Measurements from ENCODE around the gene PIP5K1B.

DNA sequence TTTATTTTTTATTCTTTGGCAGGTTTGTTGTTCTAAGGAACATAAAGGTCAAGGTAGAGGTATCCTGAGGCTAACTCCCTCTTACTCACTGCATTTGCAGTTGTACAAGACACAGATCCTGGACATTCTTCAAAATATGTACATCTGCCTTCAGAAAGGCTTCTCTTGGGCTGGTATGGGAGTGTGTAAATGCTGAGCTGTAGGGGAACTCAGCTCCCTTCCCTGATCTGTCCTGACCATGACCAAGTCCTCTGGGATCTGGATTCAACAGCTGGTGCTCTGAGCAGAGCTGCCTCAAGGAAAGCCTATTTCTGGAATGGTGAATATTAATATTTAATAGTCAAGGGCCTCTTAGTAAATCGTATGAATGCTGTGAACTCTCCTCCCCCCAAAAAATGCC lies 191.4 kb downstream of the PIP5K1B start:
- TF ChIP-seq, protein P1, sequence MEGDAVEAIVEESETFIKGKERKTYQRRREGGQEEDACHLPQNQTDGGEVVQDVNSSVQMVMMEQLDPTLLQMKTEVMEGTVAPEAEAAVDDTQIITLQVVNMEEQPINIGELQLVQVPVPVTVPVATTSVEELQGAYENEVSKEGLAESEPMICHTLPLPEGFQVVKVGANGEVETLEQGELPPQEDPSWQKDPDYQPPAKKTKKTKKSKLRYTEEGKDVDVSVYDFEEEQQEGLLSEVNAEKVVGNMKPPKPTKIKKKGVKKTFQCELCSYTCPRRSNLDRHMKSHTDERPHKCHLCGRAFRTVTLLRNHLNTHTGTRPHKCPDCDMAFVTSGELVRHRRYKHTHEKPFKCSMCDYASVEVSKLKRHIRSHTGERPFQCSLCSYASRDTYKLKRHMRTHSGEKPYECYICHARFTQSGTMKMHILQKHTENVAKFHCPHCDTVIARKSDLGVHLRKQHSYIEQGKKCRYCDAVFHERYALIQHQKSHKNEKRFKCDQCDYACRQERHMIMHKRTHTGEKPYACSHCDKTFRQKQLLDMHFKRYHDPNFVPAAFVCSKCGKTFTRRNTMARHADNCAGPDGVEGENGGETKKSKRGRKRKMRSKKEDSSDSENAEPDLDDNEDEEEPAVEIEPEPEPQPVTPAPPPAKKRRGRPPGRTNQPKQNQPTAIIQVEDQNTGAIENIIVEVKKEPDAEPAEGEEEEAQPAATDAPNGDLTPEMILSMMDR (IDR thresholded peaks at IDR 0.05; ENCODE audit: low read length): no peak
- TF ChIP-seq EZH2 (IDR thresholded peaks at IDR 0.05; ENCODE audit: borderline replicate concordance, low read length): no peak
